HAP-1 (cell line): ENCODE data around the gene ATAD3A.
"Not testable (repeated sequence)": the region's sequence is repeated elsewhere in the genome, so short reads cannot be mapped to it uniquely, and the experiment has no call there.

Source experiments
- DNase-seq, 2 experiments: peaks; one replicate each; pipeline ENCODE4 v3.0.0-alpha.2; 2016 to 2020; ENCODE audit warnings: low spot score in 2 of 2
- H3K27me3 ChIP-seq: fragments of 250-450 bp; sonication (Bioruptor Pico); 2 replicates; pipeline ENCODE4 v1.5.1; 2020; ENCODE audit warnings: low read depth, mild to moderate bottlenecking, moderate library complexity
- H3K36me3 ChIP-seq: fragments of 250-450 bp; sonication (Bioruptor Pico); replicated peaks from 2 replicates; pipeline ENCODE4 v1.5.1; 2020; ENCODE audit warnings: mild to moderate bottlenecking
- H3K4me1 ChIP-seq: fragments of 250-450 bp; sonication (Bioruptor Pico); 2 replicates; pipeline ENCODE4 v1.5.1; 2020; ENCODE audit warnings: mild to moderate bottlenecking
- H3K4me3 ChIP-seq: fragments of 250-450 bp; sonication (Bioruptor Pico); 2 replicates; pipeline ENCODE4 v1.5.1; 2020; ENCODE audit warnings: mild to moderate bottlenecking, moderate library complexity
- H3K9me3 ChIP-seq: fragments of 250-450 bp; sonication (Bioruptor Pico); 2 replicates; pipeline ENCODE4 v1.5.1; 2020; ENCODE audit warnings: mild to moderate bottlenecking, moderate library complexity
- in situ Hi-C: fragments of 300-500 bp; cut with MboI; formaldehyde crosslinking; loops from 3 replicates; pipeline ENCODE4 v1.14.3; 2020; ENCODE audit warnings: low sequenced_read_pairs, inconsistent platforms, mixed read lengths

ATAD3A gene

GRCh38 chr1:1481811-1482210, 30.2 kb upstream of the ATAD3A start:
- DNase-seq, in situ Hi-C loops, H3K27me3 ChIP-seq, H3K4me3 ChIP-seq, H3K9me3 ChIP-seq, H3K4me1 ChIP-seq: not testable (repeated sequence)
- peaks cover 64% of the 10 kb centered on the region for H3K36me3 ChIP-seq

GRCh38 chr1:1482856-1483255, 29.1 kb upstream of the ATAD3A start:
- Histone ChIP-seq H3K36me3 (peaks cover 58% of the 10 kb centered on the region), H3K9me3 (no peaks in the 10 kb centered on the region), H3K27me3 (no peaks in the 10 kb centered on the region), H3K4me3 (no peak overlapping the region), H3K4me1 (no peaks in the 10 kb centered on the region)
- in situ Hi-C loops: no loop called here
- DNase-seq: no peak

DNA sequence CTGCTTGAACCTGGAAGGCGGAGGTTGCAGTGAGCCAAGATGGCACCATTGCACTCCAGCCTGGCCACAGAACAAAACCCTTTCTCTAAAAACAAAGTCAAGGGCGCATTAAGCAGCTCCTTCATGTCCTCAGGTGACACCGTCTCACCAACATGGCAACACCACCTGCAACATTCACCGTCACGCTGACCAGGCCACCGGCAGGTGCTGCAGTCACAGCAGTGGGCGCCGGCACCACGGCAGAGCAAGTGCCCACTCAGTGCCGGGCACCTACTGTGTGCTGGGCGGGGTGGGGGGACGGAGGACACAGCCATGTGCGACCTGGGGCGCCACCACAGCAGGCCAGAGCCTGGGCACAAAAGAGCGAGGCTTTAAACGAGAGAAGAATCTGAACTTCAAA, 28.2 kb upstream of the ATAD3A start:
- Histone ChIP-seq H3K4me3 (no peak overlapping the region), H3K4me1 (no peaks in the 10 kb centered on the region), H3K36me3 (peaks cover 61% of the 10 kb centered on the region), H3K9me3 (no peaks in the 10 kb centered on the region), H3K27me3 (no peaks in the 10 kb centered on the region)
- in situ Hi-C loops: no loop called here
- DNase-seq: no peak

DNA sequence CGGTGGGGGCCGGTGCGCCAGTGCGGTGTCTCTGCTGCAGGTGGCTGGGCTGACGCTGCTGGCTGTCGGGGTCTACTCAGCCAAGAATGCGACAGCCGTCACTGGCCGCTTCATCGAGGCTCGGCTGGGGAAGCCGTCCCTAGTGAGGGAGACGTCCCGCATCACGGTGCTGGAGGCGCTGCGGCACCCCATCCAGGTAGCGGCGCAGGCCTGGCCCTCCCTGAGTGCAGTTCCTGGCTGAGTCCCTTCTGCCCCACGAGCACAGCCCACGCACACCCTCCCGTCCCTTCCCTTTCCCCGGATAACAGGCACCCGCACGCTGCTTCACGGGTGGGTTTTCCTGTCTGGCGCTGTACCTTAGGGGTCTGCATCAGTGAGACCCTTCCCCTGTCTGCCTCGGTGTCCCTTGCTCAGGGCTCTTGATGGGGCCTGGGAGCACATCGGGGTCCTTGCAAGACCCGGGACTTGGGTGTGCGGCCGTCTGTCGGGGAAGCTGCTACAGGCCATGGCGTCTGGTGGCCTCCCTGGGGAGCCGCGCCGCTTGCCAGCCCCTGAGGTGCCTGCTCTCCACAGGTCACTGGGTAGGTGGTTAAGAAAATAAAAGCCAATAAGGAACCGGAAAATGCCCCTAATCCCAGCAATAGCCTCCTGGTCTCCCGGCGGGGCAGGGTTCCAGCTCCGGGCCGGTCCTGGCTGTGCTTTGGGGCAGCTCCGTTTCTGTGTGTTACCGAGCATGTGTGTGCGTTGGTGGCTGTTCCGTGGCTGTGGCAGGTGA, 26.8 kb upstream of the ATAD3A start:
- DNase-seq, H3K4me1 ChIP-seq, in situ Hi-C loops, H3K27me3 ChIP-seq, H3K4me3 ChIP-seq, H3K9me3 ChIP-seq: not testable (repeated sequence)
- H3K36me3 ChIP-seq: peaks cover 66% of the 10 kb centered on the region

DNA sequence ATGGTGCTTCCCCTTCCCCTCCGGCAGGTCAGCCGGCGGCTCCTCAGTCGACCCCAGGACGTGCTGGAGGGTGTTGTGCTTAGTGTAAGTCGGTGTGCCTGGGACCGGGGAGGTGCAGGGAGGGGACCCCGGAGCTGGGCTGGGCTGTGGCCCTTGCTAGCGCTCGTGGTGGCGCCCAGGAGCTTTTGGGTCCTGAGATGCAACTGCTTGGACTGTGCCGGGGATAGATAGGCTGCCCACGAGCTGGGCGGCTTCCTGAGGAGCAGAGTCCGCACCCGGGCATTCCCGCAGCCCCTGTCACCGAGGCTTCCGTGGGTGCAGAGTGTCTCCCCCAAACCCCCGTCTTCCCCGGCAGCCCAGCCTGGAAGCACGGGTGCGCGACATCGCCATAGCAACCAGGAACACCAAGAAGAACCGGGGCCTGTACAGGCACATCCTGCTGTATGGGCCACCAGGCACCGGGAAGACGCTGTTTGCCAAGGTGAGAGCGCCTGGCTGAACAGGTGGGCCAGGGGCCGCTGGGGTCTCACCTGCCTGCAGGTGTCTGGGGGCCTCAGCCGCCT, 26.1 kb upstream of the ATAD3A start:
- H3K9me3 ChIP-seq, DNase-seq, H3K27me3 ChIP-seq, H3K4me3 ChIP-seq, H3K4me1 ChIP-seq, in situ Hi-C loops: not testable (repeated sequence)
- H3K36me3 ChIP-seq: peaks cover 68% of the 10 kb centered on the region

- H3K27me3 ChIP-seq: no peaks in the 10 kb centered on the region
- in situ Hi-C loops: no loop called here
- DNase-seq: no peak
- H3K9me3 ChIP-seq: no peaks in the 10 kb centered on the region
- H3K4me3 ChIP-seq: no peak overlapping the region
- peaks cover 77% of the 10 kb centered on the region for H3K36me3 ChIP-seq
- H3K4me1 ChIP-seq: no peaks in the 10 kb centered on the region
Measured at GRCh38 chr1:1487701-1488100, 24.3 kb upstream of the ATAD3A start.

- no peak for DNase-seq
- Histone ChIP-seq H3K4me3 (no peak overlapping the region), H3K9me3 (no peaks in the 10 kb centered on the region), H3K27me3 (no peaks in the 10 kb centered on the region), H3K36me3 (peaks cover 71% of the 10 kb centered on the region), H3K4me1 (no peaks in the 10 kb centered on the region)
- in situ Hi-C loops: no loop called here
Measured at GRCh38 chr1:1489231-1489630, 22.7 kb upstream of the ATAD3A start.

DNA sequence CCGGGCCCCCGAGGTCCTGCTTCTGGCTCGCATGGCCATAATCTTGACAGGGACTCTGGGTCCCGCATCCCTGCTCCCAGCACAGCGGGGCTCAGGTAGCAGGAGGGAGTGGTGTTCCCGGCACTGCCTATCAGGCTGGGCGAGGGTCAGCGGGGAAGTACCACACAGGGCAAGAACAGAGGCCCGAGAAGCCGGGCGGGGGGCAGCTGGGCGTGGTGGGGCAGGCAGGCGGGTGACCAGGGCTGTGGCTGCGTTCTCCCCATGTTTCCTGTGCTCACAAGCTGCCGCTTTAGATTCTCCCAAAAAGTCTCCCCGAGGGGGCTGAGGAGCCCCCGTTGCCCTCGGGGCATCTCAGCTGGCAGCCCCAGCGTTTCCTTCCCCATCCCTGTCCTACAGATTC, 22.1 kb upstream of the ATAD3A start:
- DNase-seq: no peak
- no peaks in the 10 kb centered on the region for H3K4me1 ChIP-seq
- in situ Hi-C loops: loop anchor here (10.0 kb wide), 1 partner anchor 95 kb away; the partner anchor contains the start of gene CCNL2
- H3K9me3 ChIP-seq: no peaks in the 10 kb centered on the region
- no peaks in the 10 kb centered on the region for H3K27me3 ChIP-seq
- H3K36me3 ChIP-seq: peaks cover 67% of the 10 kb centered on the region
- no peak overlapping the region for H3K4me3 ChIP-seq

- no peak overlapping the region for H3K4me3 ChIP-seq
- no peaks in the 10 kb centered on the region for H3K9me3 ChIP-seq
- peaks cover 71% of the 10 kb centered on the region for H3K36me3 ChIP-seq
- in situ Hi-C loops: loop anchor here (10.0 kb wide), 1 partner anchor 96 kb away; the partner anchor contains the start of gene CCNL2
- H3K27me3 ChIP-seq: no peaks in the 10 kb centered on the region
- DNase-seq: no peak
- no peaks in the 10 kb centered on the region for H3K4me1 ChIP-seq
Measured at GRCh38 chr1:1490633-1491230, 21.2 kb upstream of the ATAD3A start.

- Histone ChIP-seq H3K4me1 (no peaks in the 10 kb centered on the region), H3K4me3 (no peak overlapping the region), H3K36me3 (peaks cover 71% of the 10 kb centered on the region), H3K27me3 (no peaks in the 10 kb centered on the region), H3K9me3 (no peaks in the 10 kb centered on the region)
- in situ Hi-C loops: loop anchor here (10.0 kb wide), 1 partner anchor 97 kb away; the partner anchor contains the start of gene CCNL2
- no peak for DNase-seq
Measured at GRCh38 chr1:1491601-1492000, 20.4 kb upstream of the ATAD3A start.

DNA sequence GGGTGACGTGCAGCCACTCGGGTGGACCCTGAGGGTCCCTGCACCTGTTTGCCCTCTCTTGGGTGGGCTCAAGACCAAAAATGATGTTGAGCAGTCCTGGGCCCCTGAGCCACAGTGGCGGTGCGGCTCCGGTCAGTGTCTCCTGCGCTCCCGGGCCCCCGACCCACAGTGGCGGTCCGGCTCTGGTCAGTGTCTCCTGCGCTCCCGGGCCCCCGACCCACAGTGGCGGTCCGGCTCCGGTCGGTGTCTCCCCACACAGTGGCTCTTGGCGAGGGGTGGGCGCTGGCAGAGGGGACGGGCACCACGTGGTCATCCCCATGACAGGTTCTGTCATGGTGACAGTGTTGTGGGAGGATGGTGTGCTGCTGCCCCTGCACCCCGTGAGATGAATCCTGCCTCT, 17.7 kb upstream of the ATAD3A start:
- H3K27me3 ChIP-seq, H3K4me1 ChIP-seq, H3K9me3 ChIP-seq, DNase-seq, H3K4me3 ChIP-seq: not testable (repeated sequence)
- H3K36me3 ChIP-seq: peaks cover 52% of the 10 kb centered on the region
- in situ Hi-C loops: loop anchor here (10.0 kb wide), 1 partner anchor 100 kb away; the partner anchor contains the start of gene CCNL2

- DNase-seq, H3K9me3 ChIP-seq, H3K4me1 ChIP-seq, H3K4me3 ChIP-seq, H3K27me3 ChIP-seq: not testable (repeated sequence)
- peaks cover 40% of the 10 kb centered on the region for H3K36me3 ChIP-seq
- in situ Hi-C loops: loop anchor here (10.0 kb wide), 1 partner anchor 101 kb away; the partner anchor contains the start of gene CCNL2
Measured at GRCh38 chr1:1495461-1495975, 16.4 kb upstream of the ATAD3A start.

DNA sequence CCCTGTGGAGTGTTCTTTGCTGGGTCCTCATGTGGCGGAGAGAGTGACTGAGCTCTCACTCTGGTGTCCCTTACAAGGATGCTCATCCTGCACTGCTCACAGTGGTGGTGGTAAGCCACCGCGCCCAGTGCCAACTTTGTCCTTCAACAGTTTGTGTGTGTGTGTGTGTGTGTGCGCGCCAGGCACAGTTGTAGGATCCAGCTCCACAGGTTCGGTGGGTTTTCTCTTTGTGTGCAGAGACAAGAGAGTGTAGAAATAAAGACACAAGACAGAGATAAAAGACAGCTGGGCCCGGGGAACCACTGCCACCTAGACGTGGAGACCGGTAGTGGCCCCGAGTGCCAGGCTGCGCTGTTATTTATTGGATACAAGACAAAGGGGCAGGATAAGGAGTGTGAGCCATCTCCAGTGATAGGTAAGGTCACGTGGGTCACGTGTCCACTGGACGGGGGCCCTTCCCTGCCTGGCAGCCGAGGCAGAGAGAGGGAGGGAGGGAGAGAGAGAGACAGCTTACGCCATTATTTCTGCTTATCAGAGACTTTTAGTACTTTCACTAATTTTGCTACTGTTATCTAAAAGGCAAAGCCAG, 7.1 kb upstream of the ATAD3A start:
- not testable (repeated sequence) for H3K4me1 ChIP-seq, H3K4me3 ChIP-seq

GRCh38 chr1:1505366-1505798, 6.6 kb upstream of the ATAD3A start:
- H3K4me3 ChIP-seq, H3K4me1 ChIP-seq, H3K9me3 ChIP-seq, H3K36me3 ChIP-seq, H3K27me3 ChIP-seq, in situ Hi-C loops: not testable (repeated sequence)
- DNase-seq: peak; percentile 20 to 61

More for the DNA sequence above, 7.1 kb upstream of the ATAD3A start:
- peak; percentile 50 to 89 for DNase-seq
- H3K27me3 ChIP-seq, in situ Hi-C loops, H3K36me3 ChIP-seq, H3K9me3 ChIP-seq: not testable (repeated sequence)
